A549 (cell line): Measurements from ENCODE around the gene HSD17B2. TPM values are rescaled to one million over a fixed set of nuclear protein-coding genes. Genes with fewer than 3 reads are reported as not detected.
A peak's percentile ranks its signal among the peaks of the same experiment; 100 is the strongest.

Experiments
- ATAC-seq, 2 experiments: fragments of 200-7000 bp in 1 of 2; fragments of >200 bp in 1 of 2; cut with Nextera tagmentation in 1 of 2; cut with Tn5 transposase in 1 of 2; 3 replicates each; pipeline versions ENCODE4 v1.8.0 to v1.9.1; 2018 to 2020; ENCODE audit warnings: mild to moderate bottlenecking in 1 of 2, moderate library complexity in 1 of 2
- CTCF ChIA-PET: fragments of 300-600 bp; sonication (Branson Sonifier 250); formaldehyde crosslinking; extraction: SDS; loops from one replicate; lab custom pipeline; 2021; ENCODE audit warnings: antibody characterized with exemption, inconsistent platforms; lab: Yijun Ruan, JAX
- POLR2A ChIA-PET: fragments of 350-600 bp; formaldehyde crosslinking; extraction: SDS; loops from one replicate; lab custom pipeline; 2021; ENCODE audit warnings: antibody characterized with exemption, inconsistent platforms; lab: Yijun Ruan, JAX
- DNase-seq, 2 experiments: peaks; one replicate each; pipeline versions ENCODE4 v3.0.0 to v3.0.0-alpha.2; 2011 to 2016; ENCODE audit warnings: low read depth in 1 of 2, low spot score in 1 of 2
- FAIRE-seq: peaks from 2 replicates; lab custom pipeline; 2011; peaks lifted over from hg19 to GRCh38; lab: Jason Lieb, UNC
- H3K27ac ChIP-seq, 2 experiments: fragments of >200 bp; sonication (Bioruptor Twin); formaldehyde crosslinking; 3 replicates each; pipeline ENCODE4 v1.5.1; 2016 to 2017
- H3K4me1 ChIP-seq: fragments of >200 bp; sonication (Bioruptor Twin); formaldehyde crosslinking; 3 replicates; pipeline ENCODE4 v1.6.1; 2016
- H3K4me2 ChIP-seq: fragments of >200 bp; sonication (Bioruptor Twin); formaldehyde crosslinking; 3 replicates; pipeline ENCODE4 v1.6.1; 2016
- H3K4me3 ChIP-seq: fragments of >200 bp; sonication (Bioruptor Twin); formaldehyde crosslinking; 3 replicates; pipeline ENCODE4 v1.5.1; 2016
- H3K9me3 ChIP-seq: fragments of >200 bp; sonication (Bioruptor Twin); formaldehyde crosslinking; 3 replicates; pipeline ENCODE4 v1.6.1; 2016
- CEBPB ChIP-seq, 2 experiments: fragments of >200 bp in 1 of 2; sonication (Bioruptor Twin) in 1 of 2; formaldehyde crosslinking in 1 of 2; IDR thresholded peaks; 2 replicates each; pipeline ENCODE4 v1.6.1; 2012 to 2016
- CHD2 ChIP-seq: fragments of 150-350 bp; IDR thresholded peaks from 2 replicates; pipeline ENCODE4 v1.6.1; 2014; ENCODE audit warnings: low read length; ENCODE audit not compliant: partially characterized antibody
- CTCF ChIP-seq: fragments of >200 bp; sonication (Bioruptor Twin); formaldehyde crosslinking; IDR thresholded peaks from 3 replicates; pipeline ENCODE4 v1.5.1; 2016
- HEYL ChIP-seq: fragments of 250-450 bp; sonication (Bioruptor Pico); IDR thresholded peaks from 2 replicates; pipeline ENCODE4 v1.8.0; 2021; ENCODE audit warnings: mild to moderate bottlenecking, moderate library complexity
- JUNB ChIP-seq: fragments of >200 bp; sonication (Bioruptor Twin); formaldehyde crosslinking; IDR thresholded peaks from 2 replicates; pipeline ENCODE4 v1.6.1; 2016
- KDM1A ChIP-seq: fragments of 200-600 bp; sonication (generic); IDR thresholded peaks from 2 replicates; pipeline ENCODE4 v1.6.1; 2016; ENCODE audit warnings: low read depth, mild to moderate bottlenecking
- MAFK ChIP-seq: fragments of 450-650 bp; IDR thresholded peaks from 2 replicates; pipeline ENCODE4 v1.6.1; 2014; ENCODE audit not compliant: partially characterized antibody
- MAX ChIP-seq: IDR thresholded peaks from 2 replicates; pipeline ENCODE4 v1.6.1; 2012
- MAZ ChIP-seq: fragments of 150-350 bp; IDR thresholded peaks from 2 replicates; pipeline ENCODE4 v1.6.1; 2014; ENCODE audit warnings: antibody characterized with exemption, low read depth, low read length, borderline replicate concordance
- PBX3 ChIP-seq: IDR thresholded peaks from 2 replicates; pipeline ENCODE4 v1.6.1; 2012
- PHF8 ChIP-seq: fragments of 200-600 bp; sonication (generic); IDR thresholded peaks from 2 replicates; pipeline ENCODE4 v1.6.1; 2016; ENCODE audit warnings: low read depth, mild to moderate bottlenecking, antibody characterized with exemption, moderate library complexity, borderline replicate concordance
- POLR2AphosphoS2 ChIP-seq: conservative IDR thresholded peaks from 2 replicates; pipeline ENCODE4 v1.6.1; 2012; ENCODE audit warnings: low read length, improper control_type of control experiment, inconsistent platforms
- RAD21 ChIP-seq, 2 experiments: fragments of >200 bp in 1 of 2; sonication (Bioruptor Twin) in 1 of 2; formaldehyde crosslinking in 1 of 2; IDR thresholded peaks in 1 of 2; conservative IDR thresholded peaks in 1 of 2; 2 replicates in 1 of 2; 3 replicates in 1 of 2; pipeline ENCODE4 v1.6.1; 2012 to 2018; ENCODE audit warnings: inconsistent platforms in 1 of 2
- TFCP2L1 ChIP-seq: fragments of 250-450 bp; sonication (Bioruptor Pico); IDR thresholded peaks from 2 replicates; pipeline ENCODE4 v1.5.0; 2021; ENCODE audit warnings: mild to moderate bottlenecking
- USF2 ChIP-seq: fragments of 450-650 bp; IDR thresholded peaks from 2 replicates; pipeline ENCODE4 v1.6.1; 2014; ENCODE audit warnings: antibody characterized with exemption
- ZFP36 ChIP-seq: fragments of 450-650 bp; IDR thresholded peaks from 2 replicates; pipeline ENCODE4 v1.6.1; 2014; ENCODE audit warnings: borderline replicate concordance; ENCODE audit not compliant: partially characterized antibody
- WGBS: methylation state at CpG from one replicate; pipeline ENCODE4 v1.1.6; 2017; ENCODE audit errors: missing lambda C conversion rate; 5-methylcytosine and 5-hydroxymethylcytosine counted together
- polyA plus RNA-seq, 4 experiments: library from polyadenylated mRNA; depleted of rRNA in 3 of 4; stranded (reverse); fragments of >200 nt; fragmentation: RNase III in 1 of 4; extraction: RNeasy Plus Mini Kit Qiagen cat#74134 plus additional on column Dnase treatment in 1 of 4; gene quantifications; 2 replicates in 3 of 4; 3 replicates in 1 of 4; pipeline ENCODE4 v1.2.3, GENCODE V29; 2011 to 2017

Gene HSD17B2
- polyA plus RNA-seq, 2 of the 4 experiments (the other 2 are of a cell fraction): 0.03 TPM; not detected in 1

- DNase-seq (peak; percentile 26 to 60), FAIRE-seq (no peak), ATAC-seq (peak; percentile 73 to 75)
- H3K4me1 ChIP-seq: peaks cover 20% of the 10 kb centered on the region
- ChIA-PET CTCF (interaction anchor here (0.6 to 4.2 kb wide), 14 partner anchors 10 to 1449 kb away, joined by 3 to 31 read pairs (median 4); partner anchors contain the start of gene SDR42E1), POLR2A (interaction anchor here (1.5 kb wide), 1 partner anchor 172 kb away, joined by 4 read pairs; the partner anchor contains the start of gene MPHOSPH6)
- no peak overlapping the region; the same call in 2 of the 3 replicates for H3K4me3 ChIP-seq
- peak overlapping the region; percentile 67 for H3K4me2 ChIP-seq
- no peaks in the 10 kb centered on the region for H3K9me3 ChIP-seq
- peak; percentile 24; the same call in 1 of the 2 replicates for TF ChIP-seq JUNB
- TF ChIP-seq MAZ: no peak
- no peak for TF ChIP-seq RAD21 (conservative IDR thresholded peaks at IDR 0.05 in 1 of 2, IDR thresholded peaks at IDR 0.05 in 1 of 2)
- no peak for TF ChIP-seq USF2
- peak; percentile 63 to 80; a peak in 3 of 4 replicates for TF ChIP-seq CEBPB (IDR thresholded peaks at IDR 0.05)
- TF ChIP-seq PHF8: no peak
- TF ChIP-seq HEYL: no peak
- H3K27ac ChIP-seq: peak overlapping the region; percentile 40 to 65; a peak in 5 of 6 replicates
- 3% methylated on average over 2 of the region's 2 CpGs for WGBS
These were observed 37.3 kb upstream of the HSD17B2 start for GRCh38 chr16:81997738-81998137.

GRCh38 chr16:82002831-82003230 lies 32.2 kb upstream of the HSD17B2 start:
- DNase-seq: no peak
- Histone ChIP-seq H3K4me2 (no peak overlapping the region), H3K4me1 (peaks cover 4% of the 10 kb centered on the region), H3K9me3 (no peaks in the 10 kb centered on the region), H3K4me3 (no peak overlapping the region), H3K27ac (no peak overlapping the region)
- WGBS: 41% methylated on average over 3 of the region's 3 CpGs
- no peak for FAIRE-seq
- TF ChIP-seq ZFP36 (no peak), TFCP2L1 (no peak), CHD2 (no peak), PBX3 (no peak), CTCF (no peak)
- ChIA-PET POLR2A (no interaction called here), CTCF (no interaction called here)
- no peak for ATAC-seq

GRCh38 chr16:82004601-82005000 lies 30.5 kb upstream of the HSD17B2 start:
- Histone ChIP-seq H3K27ac (no peak overlapping the region), H3K9me3 (peaks cover 13% of the 10 kb centered on the region), H3K4me2 (no peak overlapping the region), H3K4me1 (no peaks in the 10 kb centered on the region), H3K4me3 (no peak overlapping the region)
- POLR2A ChIA-PET: no interaction called here
- TF ChIP-seq KDM1A (no peak), MAX (no peak), RAD21 (conservative IDR thresholded peaks at IDR 0.05 in 1 of 2, IDR thresholded peaks at IDR 0.05 in 1 of 2) (no peak), POLR2AphosphoS2 (no peak), CHD2 (no peak), CTCF (no peak), MAFK (no peak)
- FAIRE-seq (no peak), DNase-seq (no peak), ATAC-seq (no peak)
- CTCF ChIA-PET: no interaction called here
- WGBS: 49% methylated on average over 4 of the region's 5 CpGs
